Measurements from ENCODE around the gene TSEN15.

Gene TSEN15

GRCh38 chr1:184033711-184034167 is 17.8 kb upstream of the TSEN15 start:
- TF ChIP-seq CTCF (IDR thresholded peaks at IDR 0.05; ENCODE audit: control insufficient read depth, insufficient read depth, low read depth, low read length, missing control alignments), result no peak
- no peak for DNase-seq (ENCODE audit: low read depth)
- no peak overlapping the region for H3K4me3 ChIP-seq (ENCODE audit: control insufficient read depth, low read depth, low read length)

GRCh38 chr1:184034761-184035379 is 16.7 kb upstream of the TSEN15 start:
- no peak overlapping the region for H3K4me3 ChIP-seq (ENCODE audit: control insufficient read depth, low read depth, low read length)
- TF ChIP-seq CTCF (IDR thresholded peaks at IDR 0.05; ENCODE audit: control insufficient read depth, insufficient read depth, low read depth, low read length, missing control alignments), result no peak
- DNase-seq (ENCODE audit: low read depth), result no peak

GRCh38 chr1:184035719-184036516 is 15.6 kb upstream of the TSEN15 start:
- H3K4me3 ChIP-seq (ENCODE audit: control insufficient read depth, low read depth, low read length), result peak overlapping the region; percentile 57
- no peak for DNase-seq (ENCODE audit: low read depth)
- TF ChIP-seq CTCF (IDR thresholded peaks at IDR 0.05; ENCODE audit: control insufficient read depth, insufficient read depth, low read depth, low read length, missing control alignments), result no peak

GRCh38 chr1:184036517-184036949 is 15.0 kb upstream of the TSEN15 start:
- TF ChIP-seq CTCF (IDR thresholded peaks at IDR 0.05; ENCODE audit: control insufficient read depth, insufficient read depth, low read depth, low read length, missing control alignments), result no peak
- H3K4me3 ChIP-seq (ENCODE audit: control insufficient read depth, low read depth, low read length), result peak overlapping the region; percentile 57
- DNase-seq (ENCODE audit: low read depth), result no peak

- TF ChIP-seq CTCF (IDR thresholded peaks at IDR 0.05; ENCODE audit: control insufficient read depth, insufficient read depth, low read depth, low read length, missing control alignments), result no peak
- no peak for DNase-seq (ENCODE audit: low read depth)
- peak overlapping the region; percentile 40 for H3K4me3 ChIP-seq (ENCODE audit: control insufficient read depth, low read depth, low read length)
Observed at GRCh38 chr1:184037849-184038591, 13.5 kb upstream of the TSEN15 start.

GRCh38 chr1:184039126-184039525 is 12.4 kb upstream of the TSEN15 start:
- TF ChIP-seq CTCF (IDR thresholded peaks at IDR 0.05; ENCODE audit: control insufficient read depth, insufficient read depth, low read depth, low read length, missing control alignments), result no peak
- no peak overlapping the region for H3K4me3 ChIP-seq (ENCODE audit: control insufficient read depth, low read depth, low read length)
- DNase-seq (ENCODE audit: low read depth), result no peak
